Measurements from ENCODE around the gene BRPF3. TPM values are rescaled to one million over a fixed set of nuclear protein-coding genes. Genes with fewer than 3 reads are reported as not detected.

BRPF3 gene
- total RNA-seq, 2 experiments from 2014 or later: 16.0 to 18.3 TPM

DNA sequence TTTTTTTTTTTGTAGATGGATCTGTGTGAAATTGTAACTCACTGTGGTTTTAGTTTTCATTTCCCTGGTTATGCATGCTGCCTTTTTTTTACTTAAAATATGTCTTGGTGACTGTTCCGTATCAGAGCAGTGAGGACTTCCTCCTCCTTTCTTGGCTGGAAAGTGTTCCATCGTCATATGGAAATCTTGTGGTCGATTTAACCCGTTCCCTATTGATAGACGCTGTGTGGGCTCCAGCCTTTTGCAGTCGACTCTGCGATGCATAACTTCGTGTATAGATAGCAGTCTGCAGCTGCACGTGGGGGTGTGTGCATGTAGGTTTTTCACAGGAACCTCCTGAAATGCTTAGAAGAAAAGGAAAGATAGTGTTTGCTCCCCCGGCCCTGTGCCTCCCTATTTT is 45.2 kb downstream of the BRPF3 start:
- POLR2A ChIA-PET: no interaction called here

DNA sequence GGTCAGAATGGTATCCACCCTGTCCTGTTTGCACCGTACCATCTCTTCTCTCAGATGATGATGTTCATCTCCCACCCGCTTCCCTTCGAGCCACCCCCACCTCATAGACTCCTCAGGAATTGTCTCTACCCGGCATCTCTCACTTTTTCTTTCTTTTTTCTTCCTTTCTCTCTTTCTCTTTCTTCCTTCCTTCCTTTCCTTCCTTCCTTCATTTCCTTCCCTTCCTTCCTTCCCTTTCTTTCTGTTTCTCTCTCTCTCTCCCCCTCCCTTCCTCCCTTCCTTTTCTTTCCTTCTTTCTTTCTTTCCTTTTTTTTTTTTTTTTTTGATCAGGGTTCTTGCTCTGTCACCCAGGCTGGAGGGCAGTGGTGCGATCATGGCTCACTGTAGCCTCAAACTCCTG is 45.6 kb downstream of the BRPF3 start:
- peaks cover 9% of the 10 kb centered on the region for H3K4me1 Mint-ChIP-seq (ENCODE audit: low read depth)
- H3K4me3 Mint-ChIP-seq: no peak overlapping the region

More for the DNA sequence above, 45.2 kb downstream of the BRPF3 start:
- Mint-ChIP-seq H3K4me3 (no peak overlapping the region), H3K27me3 (peaks cover 6% of the 10 kb centered on the region), H3K36me3 (no peaks in the 10 kb centered on the region), H3K27ac (no peak overlapping the region), H3K4me1 (ENCODE audit: low read depth) (peaks cover 9% of the 10 kb centered on the region), H3K9me3 (no peaks in the 10 kb centered on the region)
- CTCF ChIA-PET: no interaction called here
- intact Hi-C loops (cut with micrococcal nuclease): no loop called here
- DNase-seq: no peak

DNA sequence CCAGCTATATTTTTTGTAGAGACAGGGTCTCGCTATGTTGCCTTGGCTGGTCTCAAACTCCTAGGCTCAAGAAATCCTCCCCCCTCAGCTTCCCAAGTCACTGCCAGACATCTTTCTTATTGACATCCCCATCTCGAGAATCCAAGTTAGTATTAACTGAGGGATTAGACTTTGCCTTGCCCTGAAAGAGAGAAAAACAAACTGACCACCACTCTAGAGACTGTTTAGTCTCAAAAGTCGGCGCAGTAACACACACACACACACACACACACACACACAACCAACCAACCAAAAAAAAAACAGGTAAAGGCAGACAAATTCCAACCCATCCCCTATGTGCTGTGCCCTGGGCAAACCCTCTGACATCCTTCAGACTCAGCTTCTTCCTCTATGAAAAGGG is 46.1 kb downstream of the BRPF3 start:
- Mint-ChIP-seq H3K27me3 (peaks cover 6% of the 10 kb centered on the region), H3K36me3 (no peaks in the 10 kb centered on the region), H3K4me1 (ENCODE audit: low read depth) (peaks cover 9% of the 10 kb centered on the region), H3K27ac (no peak overlapping the region), H3K9me3 (no peaks in the 10 kb centered on the region), H3K4me3 (no peak overlapping the region)
- intact Hi-C loops (cut with micrococcal nuclease): no loop called here
- DNase-seq: no peak
- ChIA-PET CTCF (interaction anchor here (1.7 kb wide), 1 partner anchor 60 kb away, joined by 6 read pairs; no protein-coding TSS in a partner anchor), POLR2A (no interaction called here)

More for the DNA sequence above, 45.6 kb downstream of the BRPF3 start:
- no peaks in the 10 kb centered on the region for H3K36me3 Mint-ChIP-seq
- POLR2A ChIA-PET: no interaction called here
- peaks cover 6% of the 10 kb centered on the region for H3K27me3 Mint-ChIP-seq
- no peak overlapping the region for H3K27ac Mint-ChIP-seq
- DNase-seq: no peak
- no peaks in the 10 kb centered on the region for H3K9me3 Mint-ChIP-seq
- CTCF ChIA-PET: no interaction called here
- intact Hi-C loops (cut with micrococcal nuclease): no loop called here

- DNase-seq: no peak
- peaks cover 6% of the 10 kb centered on the region for H3K27me3 Mint-ChIP-seq
- CTCF ChIA-PET: interaction anchor here (1.7 kb wide), 1 partner anchor 59 kb away, joined by 6 read pairs; no protein-coding TSS in a partner anchor
- no peaks in the 10 kb centered on the region for H3K36me3 Mint-ChIP-seq
- POLR2A ChIA-PET: no interaction called here
- peaks cover 9% of the 10 kb centered on the region for H3K4me1 Mint-ChIP-seq (ENCODE audit: low read depth)
- intact Hi-C loops (cut with micrococcal nuclease): no loop called here
- H3K9me3 Mint-ChIP-seq: no peaks in the 10 kb centered on the region
- no peak overlapping the region for H3K27ac Mint-ChIP-seq
- no peak overlapping the region for H3K4me3 Mint-ChIP-seq
Measured at GRCh38 chr6:36243562-36244212, 47.1 kb downstream of the BRPF3 start.

DNA sequence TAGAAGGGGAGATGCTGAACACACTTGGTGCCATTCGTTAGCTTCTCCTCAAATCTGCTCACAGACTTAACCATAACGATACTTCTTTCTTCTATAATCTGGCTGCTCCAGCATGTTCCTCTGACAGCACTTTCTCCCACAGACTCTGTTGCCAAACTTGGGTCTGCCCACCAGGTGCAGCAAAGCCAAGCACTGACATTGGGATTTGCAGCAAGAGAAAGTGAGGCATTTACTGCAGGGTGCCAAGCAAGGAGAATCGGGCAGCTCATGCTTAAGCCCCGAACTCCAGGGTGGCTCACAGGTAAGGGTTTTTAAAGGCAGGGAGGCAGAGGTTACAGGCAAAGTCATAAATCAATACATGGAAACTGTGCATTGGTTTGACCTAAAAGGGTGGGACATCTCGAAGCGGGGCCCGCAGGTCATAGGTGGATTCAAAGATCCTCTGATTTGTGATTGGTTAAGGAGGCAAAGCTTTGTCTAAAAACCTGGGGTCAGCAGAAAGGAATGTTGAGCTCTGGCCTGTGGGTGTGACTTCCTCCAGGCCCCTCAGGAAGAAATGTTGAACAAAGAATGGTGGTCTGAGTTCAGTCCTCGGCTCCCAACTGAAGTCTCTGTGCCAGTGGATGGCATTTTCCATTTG is 48.2 kb downstream of the BRPF3 start:
- intact Hi-C loops (cut with micrococcal nuclease): no loop called here
- ChIA-PET POLR2A (interaction anchor here (1.7 kb wide), 1 partner anchor 17 kb away, joined by 3 read pairs; no protein-coding TSS in a partner anchor), CTCF (no interaction called here)
- no peaks in the 10 kb centered on the region for H3K36me3 Mint-ChIP-seq
- peaks cover 9% of the 10 kb centered on the region for H3K4me1 Mint-ChIP-seq (ENCODE audit: low read depth)
- H3K4me3 Mint-ChIP-seq: no peak overlapping the region
- no peaks in the 10 kb centered on the region for H3K9me3 Mint-ChIP-seq
- no peak overlapping the region for H3K27ac Mint-ChIP-seq
- H3K27me3 Mint-ChIP-seq: peaks cover 6% of the 10 kb centered on the region
- no peak for DNase-seq

DNA sequence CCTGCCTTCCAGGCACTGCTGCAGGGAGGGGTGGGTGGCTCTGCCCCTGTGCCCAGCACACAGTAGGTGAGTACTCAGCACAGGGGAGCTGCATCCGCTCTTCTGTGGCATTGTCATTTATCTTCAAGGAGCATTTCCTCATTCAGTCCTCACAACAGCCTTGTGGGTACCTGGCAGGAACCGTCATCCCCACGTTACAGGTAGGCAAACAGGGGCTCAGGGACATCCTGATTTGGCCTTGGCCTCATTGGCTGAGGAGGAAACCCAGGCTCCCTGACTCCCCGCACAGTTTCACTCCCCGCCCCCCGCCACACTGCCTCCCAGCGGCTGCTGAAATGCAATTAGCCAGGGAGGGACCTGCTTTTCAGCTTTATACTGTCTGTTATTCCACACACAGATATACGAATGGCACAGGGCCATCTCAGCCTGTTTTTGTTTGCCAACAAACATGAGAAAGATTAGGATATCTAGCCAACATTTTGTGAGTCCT is 49.1 kb downstream of the BRPF3 start:
- ChIA-PET POLR2A (interaction anchor here (1.7 kb wide), 1 partner anchor 18 kb away, joined by 3 read pairs; no protein-coding TSS in a partner anchor), CTCF (no interaction called here)
- H3K4me3 Mint-ChIP-seq: no peak overlapping the region
- H3K9me3 Mint-ChIP-seq: no peaks in the 10 kb centered on the region
- peak; percentile 15 for DNase-seq
- no peaks in the 10 kb centered on the region for H3K36me3 Mint-ChIP-seq
- H3K4me1 Mint-ChIP-seq (ENCODE audit: low read depth): peaks cover 9% of the 10 kb centered on the region
- intact Hi-C loops (cut with micrococcal nuclease): no loop called here
- peaks cover 6% of the 10 kb centered on the region for H3K27me3 Mint-ChIP-seq
- no peak overlapping the region for H3K27ac Mint-ChIP-seq

DNA sequence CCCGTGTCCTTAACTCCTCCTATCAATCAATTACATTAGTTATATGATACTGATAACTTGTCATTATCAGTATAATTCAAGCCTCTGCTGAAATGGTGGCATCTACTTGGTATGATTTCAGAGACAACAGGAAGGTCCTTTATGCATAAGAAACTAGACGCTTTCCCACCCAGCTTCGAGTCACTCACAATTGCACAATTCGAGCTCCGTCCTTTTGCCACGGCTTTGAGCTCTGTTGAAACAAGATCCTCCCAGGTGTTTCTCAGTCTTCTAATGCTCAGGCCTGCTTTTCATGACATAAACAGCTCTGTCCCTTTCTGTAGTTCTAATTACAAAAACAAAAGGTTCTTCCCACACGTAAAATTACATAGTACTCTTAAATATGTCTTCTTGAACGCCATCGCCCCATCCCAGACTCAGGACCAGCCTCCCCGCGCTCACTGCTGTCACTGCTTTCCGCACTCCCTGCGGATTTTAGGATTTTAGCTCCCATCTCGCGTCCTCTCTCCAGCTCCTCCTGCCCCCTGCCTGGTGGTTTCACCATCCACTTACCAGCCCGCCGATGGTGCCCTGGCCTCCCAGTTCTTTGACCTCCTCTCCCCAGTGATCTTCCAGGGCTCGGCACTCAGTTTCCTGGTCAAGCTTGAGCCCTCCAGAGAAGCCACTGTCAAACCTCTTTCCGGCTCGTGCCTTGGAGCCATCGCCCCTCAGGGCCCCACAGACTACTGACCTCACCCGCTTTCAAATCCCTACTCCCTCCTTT is 50.1 kb downstream of the BRPF3 start:
- Mint-ChIP-seq H3K4me3 (no peak overlapping the region), H3K27ac (no peak overlapping the region), H3K9me3 (no peaks in the 10 kb centered on the region), H3K36me3 (no peaks in the 10 kb centered on the region), H3K27me3 (peaks cover 6% of the 10 kb centered on the region), H3K4me1 (ENCODE audit: low read depth) (peaks cover 5% of the 10 kb centered on the region)
- ChIA-PET CTCF (no interaction called here), POLR2A (no interaction called here)
- DNase-seq: no peak
- intact Hi-C loops (cut with micrococcal nuclease): no loop called here

DNA sequence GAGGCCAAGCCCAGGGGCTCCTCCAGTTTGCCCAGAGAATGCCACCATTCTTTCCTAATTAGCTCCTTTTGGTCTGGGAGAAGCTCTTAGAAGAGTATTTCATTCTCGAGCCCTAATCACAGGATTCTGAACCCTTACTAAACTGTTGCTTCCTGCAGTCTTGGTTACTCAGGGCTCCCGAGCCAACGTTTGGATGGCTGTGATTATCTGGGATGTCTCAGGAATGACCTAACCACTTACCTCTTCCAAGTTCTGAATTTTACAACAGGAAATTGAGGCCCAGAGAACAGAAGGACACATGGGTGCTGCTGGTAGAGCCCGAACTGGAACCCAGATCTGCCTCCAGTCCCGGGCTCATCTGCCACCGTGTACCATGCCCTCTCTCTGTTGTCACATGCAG is 51.1 kb downstream of the BRPF3 start:
- POLR2A ChIA-PET: no interaction called here
- no peak for DNase-seq

DNA sequence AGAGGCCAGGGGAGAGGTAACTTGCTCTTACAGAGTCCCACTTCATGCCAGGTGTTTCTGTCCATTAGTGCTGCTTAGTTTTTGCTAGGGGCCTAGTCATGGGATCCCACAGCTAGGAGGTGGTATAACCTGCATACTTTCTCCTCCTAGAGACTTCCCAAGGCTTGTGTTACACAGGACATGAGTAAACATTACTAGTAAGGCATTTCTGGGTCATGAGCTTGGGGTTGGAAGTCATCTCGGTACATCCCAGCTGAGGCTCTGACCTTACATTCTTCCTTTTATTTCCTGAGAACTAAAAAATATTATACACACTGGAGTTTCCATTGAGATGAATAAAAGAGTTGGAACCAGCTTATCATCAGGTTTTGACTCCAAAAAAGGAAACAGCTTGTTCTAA is 52.4 kb downstream of the BRPF3 start:
- H3K9me3 Mint-ChIP-seq: no peaks in the 10 kb centered on the region
- H3K36me3 Mint-ChIP-seq: no peaks in the 10 kb centered on the region
- H3K27ac Mint-ChIP-seq: no peak overlapping the region
- H3K27me3 Mint-ChIP-seq: no peaks in the 10 kb centered on the region
- CTCF ChIA-PET: interaction anchor here (0.7 kb wide), 1 partner anchor 444 kb away, joined by 4 read pairs; no protein-coding TSS in a partner anchor
- intact Hi-C loops (cut with micrococcal nuclease): no loop called here
- POLR2A ChIA-PET: no interaction called here
- no peak for DNase-seq
- H3K4me3 Mint-ChIP-seq: no peak overlapping the region
- no peaks in the 10 kb centered on the region for H3K4me1 Mint-ChIP-seq (ENCODE audit: low read depth)

More for the DNA sequence above, 51.1 kb downstream of the BRPF3 start:
- H3K36me3 Mint-ChIP-seq: no peaks in the 10 kb centered on the region
- H3K9me3 Mint-ChIP-seq: no peaks in the 10 kb centered on the region
- H3K4me1 Mint-ChIP-seq (ENCODE audit: low read depth): no peaks in the 10 kb centered on the region
- CTCF ChIA-PET: no interaction called here
- intact Hi-C loops (cut with micrococcal nuclease): no loop called here
- H3K27me3 Mint-ChIP-seq: peaks cover 4% of the 10 kb centered on the region
- no peak overlapping the region for H3K27ac Mint-ChIP-seq
- no peak overlapping the region for H3K4me3 Mint-ChIP-seq

GRCh38 chr6:36249536-36249935 is 53.0 kb downstream of the BRPF3 start:
- no peak for DNase-seq
- Mint-ChIP-seq H3K9me3 (no peaks in the 10 kb centered on the region), H3K4me1 (ENCODE audit: low read depth) (no peaks in the 10 kb centered on the region), H3K4me3 (no peak overlapping the region), H3K27ac (no peak overlapping the region), H3K27me3 (no peaks in the 10 kb centered on the region), H3K36me3 (no peaks in the 10 kb centered on the region)
- intact Hi-C loops (cut with micrococcal nuclease): no loop called here
- POLR2A ChIA-PET: no interaction called here
- CTCF ChIA-PET: no interaction called here

DNA sequence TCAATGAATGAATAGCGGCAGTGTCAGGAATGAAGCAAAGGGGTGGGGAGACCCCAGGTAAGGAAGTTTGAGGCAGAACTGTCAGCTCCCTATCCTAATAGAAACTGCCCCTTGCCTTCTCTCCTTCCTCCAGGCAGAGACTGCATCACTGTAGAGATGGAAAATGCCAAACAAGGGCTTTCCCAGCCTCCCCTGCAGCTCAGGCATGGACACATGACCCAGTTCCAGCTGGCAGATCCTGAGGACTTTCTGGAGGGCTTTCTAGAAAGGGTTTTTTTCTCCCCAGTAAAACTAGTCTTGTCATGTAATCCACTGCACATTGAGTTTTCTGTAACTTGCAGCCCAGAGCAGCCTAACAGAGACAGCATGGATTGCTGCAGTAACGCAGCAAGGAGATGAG is 55.5 kb downstream of the BRPF3 start:
- CTCF ChIA-PET: interaction anchor here (1.0 kb wide), 1 partner anchor 53 kb away, joined by 4 read pairs; no protein-coding TSS in a partner anchor
- intact Hi-C loops (cut with micrococcal nuclease): no loop called here
- H3K27me3 Mint-ChIP-seq: no peaks in the 10 kb centered on the region
- no peaks in the 10 kb centered on the region for H3K4me1 Mint-ChIP-seq (ENCODE audit: low read depth)
- DNase-seq: no peak
- H3K27ac Mint-ChIP-seq: no peak overlapping the region
- H3K9me3 Mint-ChIP-seq: no peaks in the 10 kb centered on the region
- H3K36me3 Mint-ChIP-seq: peaks cover 2% of the 10 kb centered on the region
- H3K4me3 Mint-ChIP-seq: no peak overlapping the region
- POLR2A ChIA-PET: no interaction called here

DNA sequence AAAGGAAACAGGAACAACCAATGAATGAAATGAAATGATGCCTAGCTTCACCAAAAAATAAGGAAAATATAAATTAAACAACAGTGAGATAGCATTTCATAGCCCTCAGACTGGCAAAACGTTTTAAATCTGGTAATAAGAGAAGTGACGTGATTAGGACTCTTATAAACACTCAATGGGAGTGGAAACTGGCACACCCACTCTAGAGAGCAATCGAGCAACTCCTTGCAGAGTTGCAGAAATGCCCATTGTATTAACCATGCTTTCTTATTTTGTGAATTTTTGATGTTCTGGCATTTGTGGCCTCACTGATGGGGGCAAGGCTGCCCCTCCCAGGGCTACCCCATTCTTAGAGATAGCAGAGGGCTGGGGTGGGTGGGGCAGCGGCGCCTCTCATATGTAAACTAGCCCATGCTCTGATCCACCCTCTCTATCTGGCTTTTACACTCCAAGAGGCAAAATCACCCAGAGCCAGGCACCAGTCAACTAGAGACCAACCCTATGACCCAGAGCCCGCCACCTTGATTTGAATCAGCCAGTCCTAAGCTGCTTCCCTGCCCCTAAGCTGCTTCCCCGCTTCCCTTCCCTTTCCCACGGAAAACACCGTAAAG is 67.0 kb downstream of the BRPF3 start:
- intact Hi-C loops (cut with micrococcal nuclease): no loop called here
- H3K4me1 Mint-ChIP-seq (ENCODE audit: low read depth): no peaks in the 10 kb centered on the region
- peaks cover 6% of the 10 kb centered on the region for H3K9me3 Mint-ChIP-seq
- no peaks in the 10 kb centered on the region for H3K36me3 Mint-ChIP-seq
- ChIA-PET CTCF (interaction anchor here (0.6 kb wide), 1 partner anchor 25 kb away, joined by 3 read pairs; no protein-coding TSS in a partner anchor), POLR2A (no interaction called here)
- H3K27me3 Mint-ChIP-seq: peaks cover 7% of the 10 kb centered on the region
- H3K27ac Mint-ChIP-seq: no peak overlapping the region
- no peak for DNase-seq
- H3K4me3 Mint-ChIP-seq: no peak overlapping the region
